ENCODE measurements around the gene UPK2.
A peak's percentile ranks its signal among the peaks of the same experiment; 100 is the strongest.

The UPK2 gene

DNA sequence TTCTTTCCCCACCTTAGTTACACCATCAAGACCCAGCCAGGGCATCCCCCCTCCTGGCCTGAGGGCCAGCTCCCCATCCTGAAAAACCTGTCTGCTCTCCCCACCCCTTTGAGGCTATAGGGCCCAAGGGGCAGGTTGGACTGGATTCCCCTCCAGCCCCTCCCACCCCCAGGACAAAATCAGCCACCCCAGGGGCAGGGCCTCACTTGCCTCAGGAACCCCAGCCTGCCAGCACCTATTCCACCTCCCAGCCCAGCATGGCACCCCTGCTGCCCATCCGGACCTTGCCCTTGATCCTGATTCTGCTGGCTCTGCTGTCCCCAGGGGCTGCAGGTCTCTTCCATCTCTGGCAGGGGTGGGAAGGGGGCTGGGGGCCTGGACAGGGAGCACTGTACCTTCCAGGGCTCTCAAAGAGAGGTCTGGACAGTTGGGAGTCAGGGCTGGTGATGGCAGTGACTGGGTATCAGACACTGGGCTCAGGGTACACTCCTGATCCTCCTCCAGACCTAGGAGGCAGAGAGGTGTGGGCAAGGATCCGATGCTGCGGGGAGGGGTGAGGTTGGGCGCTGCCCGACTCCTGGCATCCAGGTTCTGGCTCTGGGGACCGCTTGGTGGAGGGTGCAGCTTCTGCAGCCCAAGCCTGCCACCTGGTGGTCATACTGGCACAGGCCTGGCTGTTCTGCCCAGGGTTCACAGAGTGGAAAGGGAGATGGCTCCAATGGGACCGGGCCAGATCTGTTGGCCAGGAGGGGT lies at the start of gene UPK2:
Gene UPK2, plus strand, starts transcription at position 205 of the 753 bp plus-strand sequence. Its CDS starts 53 bp downstream, at position 258.
- ATAC-seq, result peak; percentile 99

DNA sequence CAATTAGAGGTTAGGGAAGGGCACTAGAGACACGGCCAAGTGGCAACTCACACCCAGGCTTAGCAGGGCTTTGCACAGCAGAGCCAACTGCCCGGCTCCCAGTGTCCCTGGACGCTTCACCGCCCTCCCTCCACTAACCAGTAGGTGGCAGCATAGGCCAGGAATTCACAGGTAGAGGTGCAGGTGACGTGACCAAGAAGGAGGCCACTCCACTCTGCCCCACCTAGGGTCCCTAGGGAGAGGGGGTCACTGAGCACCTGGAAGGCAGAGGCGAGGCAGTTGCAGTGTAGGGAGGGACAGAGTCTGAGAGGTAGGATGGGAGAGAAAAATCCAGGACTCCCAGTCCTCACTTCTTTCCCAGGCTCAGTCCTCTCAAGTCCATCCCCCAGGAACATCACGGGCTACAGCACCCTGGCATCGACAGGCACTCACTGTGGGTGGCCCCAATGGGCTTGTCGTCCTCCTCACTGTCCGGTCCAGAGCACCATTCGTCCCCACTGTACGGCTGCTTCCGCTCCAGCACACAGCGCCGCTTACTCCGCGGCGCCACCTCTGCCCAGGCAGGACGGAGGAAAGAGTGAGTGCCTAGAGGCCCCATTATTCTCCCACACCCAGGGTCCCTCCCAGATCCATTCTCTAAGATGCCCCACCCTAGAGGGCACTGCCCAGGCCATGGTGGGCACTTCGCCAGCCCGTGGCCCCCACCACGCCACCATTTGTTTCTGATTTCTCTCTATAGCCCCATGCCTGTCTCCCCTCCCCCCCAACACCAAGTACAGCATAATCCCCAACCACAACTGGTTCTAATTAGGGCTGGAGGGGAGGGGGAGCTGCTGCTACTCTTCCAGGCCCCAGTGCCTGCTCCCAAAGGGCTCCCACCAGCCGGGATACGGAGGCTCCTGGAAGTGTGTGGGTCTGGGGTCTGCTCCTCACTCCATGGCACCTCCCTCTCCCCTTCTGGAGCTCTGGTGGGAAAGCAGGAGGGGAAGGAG lies 48.8 kb upstream of the UPK2 start:
- DNase-seq (peak; percentile 89), ATAC-seq (peak; percentile 67)

More for the DNA sequence above, at the start of gene UPK2:
- peak; percentile 94 for DNase-seq

DNA sequence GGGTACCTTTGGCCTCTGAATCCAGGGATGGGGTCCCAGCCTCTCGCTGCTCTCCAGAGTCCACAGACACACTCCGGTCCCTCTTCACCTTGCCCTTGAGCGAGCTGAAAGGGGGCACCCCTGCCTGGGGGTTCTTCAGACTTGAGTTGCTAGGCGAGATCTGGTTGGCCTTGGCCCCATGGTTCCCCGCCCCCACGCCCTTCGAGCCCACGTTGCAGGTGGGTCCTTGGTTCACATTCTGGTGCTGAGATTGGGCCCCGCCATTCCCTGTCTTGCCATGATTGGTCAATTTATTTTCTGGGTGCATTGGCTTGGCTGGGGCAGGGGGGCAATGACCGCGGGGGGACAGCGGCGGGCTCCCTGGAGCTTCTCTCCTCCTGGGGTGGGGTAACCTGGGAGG lies 47.8 kb upstream of the UPK2 start:
- ATAC-seq (no peak), DNase-seq (no peak)

DNA sequence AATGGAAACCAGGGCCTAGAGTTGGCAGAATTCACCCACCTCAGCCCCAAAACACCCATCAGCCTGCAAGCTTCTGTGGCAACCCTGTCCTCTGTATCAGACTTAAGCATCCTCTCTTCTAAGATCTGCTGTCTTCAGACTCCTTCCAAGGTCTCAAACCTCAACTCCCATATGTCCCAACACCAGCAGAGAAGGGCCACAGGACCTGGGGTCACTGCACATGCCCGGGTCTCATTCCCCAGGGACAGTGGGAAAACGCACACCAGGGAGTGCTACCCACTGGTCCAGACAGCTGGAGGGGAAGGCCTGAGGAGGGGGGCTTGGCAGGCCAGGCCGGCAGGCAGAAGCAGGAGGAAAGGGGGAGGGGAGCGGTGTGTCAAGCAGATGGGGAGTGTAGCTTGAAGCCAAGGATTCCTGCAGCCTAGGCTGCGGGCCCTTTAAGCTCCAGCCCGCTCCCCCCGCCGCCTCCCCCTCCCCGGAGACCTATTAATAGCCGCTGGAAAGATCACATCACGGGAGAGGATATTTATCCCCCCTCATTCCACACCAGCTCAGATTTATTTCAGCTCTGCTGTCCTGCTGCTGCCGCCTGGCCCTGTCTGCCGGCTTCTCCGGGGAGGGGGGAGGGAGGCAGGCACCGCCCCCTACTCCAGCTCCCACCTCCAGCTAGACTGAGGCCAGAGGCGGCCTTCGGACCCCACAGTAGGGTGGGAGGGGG lies 47.0 kb upstream of the UPK2 start:
- no peak for DNase-seq
- ATAC-seq, result no peak

DNA sequence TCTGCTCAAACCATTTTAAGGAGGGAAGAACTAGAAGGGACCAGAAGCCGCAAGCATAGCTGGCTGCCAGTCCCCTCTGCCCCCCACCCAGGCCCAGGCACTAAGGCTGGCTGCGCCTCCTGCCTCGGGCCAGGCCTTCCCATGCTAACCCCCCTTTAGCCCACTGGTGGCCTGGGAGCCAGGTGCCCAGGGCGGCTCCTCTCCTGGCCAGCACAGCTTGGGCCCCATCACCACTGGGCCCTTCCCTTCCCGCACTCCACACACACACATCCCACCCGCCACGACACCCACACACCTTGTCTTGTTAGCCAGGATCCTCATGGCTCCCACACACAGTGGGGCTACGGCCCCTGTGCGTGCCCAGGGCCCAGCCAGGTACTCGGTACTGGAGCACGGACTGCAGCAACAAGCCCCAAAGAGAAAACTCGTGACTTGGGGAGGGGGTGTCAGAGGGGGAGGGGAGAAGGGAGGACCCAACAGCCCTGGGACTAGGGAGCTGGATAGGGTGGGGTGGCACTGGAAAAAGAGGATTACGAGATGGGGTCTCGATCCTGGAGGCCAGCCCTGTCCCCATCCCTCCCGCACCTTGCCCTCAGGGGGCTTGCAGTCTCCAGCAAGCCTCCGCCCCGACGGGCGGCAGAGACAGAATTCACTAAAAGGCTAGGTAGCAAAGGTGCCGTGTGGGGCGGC lies 46.3 kb upstream of the UPK2 start:
- DNase-seq (no peak), ATAC-seq (no peak)

DNA sequence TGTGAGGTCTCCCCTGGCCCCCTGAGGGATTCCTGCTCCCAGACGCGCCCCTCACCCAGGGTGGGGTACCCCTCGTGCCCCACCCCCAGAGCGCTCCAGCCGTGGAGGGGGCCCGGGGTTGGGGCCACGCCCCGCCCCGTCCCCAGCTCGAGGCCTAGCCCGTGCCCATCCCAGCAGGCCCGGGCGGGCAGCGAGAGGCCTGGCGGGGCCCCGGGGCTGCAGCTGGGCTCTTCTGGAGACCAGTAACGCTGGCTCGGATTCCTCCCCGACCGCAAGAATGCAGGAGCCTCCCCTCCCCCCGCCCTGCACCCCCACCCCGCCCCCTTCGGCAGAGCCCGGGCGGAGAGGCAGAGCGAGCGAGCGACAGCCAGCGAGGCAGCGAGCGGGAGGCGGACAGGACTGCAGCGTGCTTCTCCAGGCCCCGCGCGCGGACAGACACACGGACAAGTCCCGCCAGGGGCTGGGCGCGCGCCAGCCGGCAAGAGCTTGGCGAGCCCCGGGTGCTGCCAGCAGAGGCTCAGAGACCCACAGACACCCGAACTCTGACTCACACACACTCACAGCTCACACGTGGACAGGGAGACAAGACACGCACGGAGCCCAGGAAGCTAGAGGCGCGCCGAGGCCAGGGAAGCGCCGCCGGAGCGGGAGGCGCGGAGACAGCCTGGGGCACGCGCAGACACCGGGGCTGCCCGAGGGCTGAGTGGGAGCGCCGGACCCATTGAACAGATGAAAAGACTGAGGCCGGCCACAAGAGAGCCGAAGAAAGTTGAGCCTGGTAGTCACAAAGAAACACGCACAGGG lies 45.6 kb upstream of the UPK2 start:
- no peak for DNase-seq
- no peak for ATAC-seq

DNA sequence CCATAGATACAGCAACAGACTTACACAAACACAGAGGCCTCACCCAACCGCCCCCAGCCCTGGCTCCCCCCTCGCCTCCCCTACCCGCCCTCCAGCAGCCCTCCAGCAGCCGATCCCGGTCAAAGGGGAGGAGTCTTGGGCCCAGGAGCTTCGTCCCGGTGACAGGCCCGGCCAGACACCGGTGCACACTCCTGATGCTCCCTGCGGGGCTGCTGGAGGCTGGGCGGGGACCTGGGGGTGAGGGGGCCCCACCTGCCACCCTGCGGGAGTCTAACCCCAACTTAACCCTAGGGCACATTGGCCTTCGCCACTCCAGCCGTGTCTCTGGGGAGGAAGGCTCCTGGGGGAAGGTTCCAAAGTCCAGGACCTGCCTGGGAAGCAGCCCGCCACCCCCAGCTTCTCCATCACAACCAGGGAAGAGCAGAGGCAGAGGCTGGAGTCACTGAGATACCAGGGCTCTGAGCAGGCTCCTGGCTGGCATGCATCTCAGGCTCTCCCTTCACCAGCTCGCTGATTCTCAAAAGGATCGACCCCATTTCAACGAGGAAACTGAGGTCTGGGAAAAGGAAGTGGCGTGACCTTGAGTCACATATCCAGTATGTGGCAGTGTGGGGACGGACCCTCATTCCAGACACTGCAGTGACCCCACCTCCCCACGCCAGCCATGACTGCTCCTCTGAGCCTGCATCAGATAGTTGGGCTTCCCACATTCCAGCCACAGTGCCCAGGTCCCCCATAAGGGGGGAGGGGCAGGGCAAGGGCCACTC lies 44.8 kb upstream of the UPK2 start:
- ATAC-seq, result no peak
- no peak for DNase-seq

DNA sequence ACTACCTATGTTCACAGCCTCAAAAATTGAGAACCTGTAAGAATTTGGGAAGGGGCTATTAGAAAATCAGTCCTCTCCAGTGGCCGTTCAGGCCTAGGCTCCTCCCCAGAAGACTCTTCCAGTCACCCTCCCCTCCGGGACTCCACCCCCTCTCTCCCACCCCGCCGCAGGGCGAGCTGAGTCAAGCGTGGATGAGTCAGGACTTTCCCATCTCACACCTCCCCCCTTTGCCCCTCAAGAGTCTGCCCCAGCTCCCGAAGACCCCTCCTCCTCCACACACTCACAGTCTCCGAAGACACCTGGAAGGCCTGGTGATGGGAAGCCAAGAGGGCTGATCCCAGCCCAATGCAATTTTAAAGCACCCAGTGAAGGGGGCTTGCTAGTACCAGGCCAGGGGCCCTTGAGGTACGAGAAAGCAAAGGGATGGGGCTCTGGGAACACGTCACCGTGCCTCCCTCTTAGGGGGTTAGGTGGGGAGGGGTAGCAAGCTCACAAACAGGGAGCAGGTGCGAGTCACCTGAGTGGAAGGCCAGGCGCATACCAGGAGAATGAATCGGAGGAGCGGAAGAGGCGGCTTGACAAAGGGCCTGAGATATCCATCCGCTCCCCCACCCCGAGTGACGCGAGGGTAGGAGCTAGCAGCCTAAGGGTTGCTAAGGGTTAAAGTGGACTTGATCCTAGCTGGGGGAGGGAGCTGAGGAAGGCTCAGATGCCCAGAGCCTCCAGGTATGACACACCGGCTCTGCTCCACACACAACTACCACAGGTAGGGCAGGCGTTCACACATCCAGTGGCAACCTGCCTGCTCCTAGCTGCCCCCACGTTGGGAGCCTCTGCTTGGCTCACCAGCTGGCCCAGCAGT lies 44.0 kb upstream of the UPK2 start:
- DNase-seq, result peak; percentile 89
- peak; percentile 50 for ATAC-seq

DNA sequence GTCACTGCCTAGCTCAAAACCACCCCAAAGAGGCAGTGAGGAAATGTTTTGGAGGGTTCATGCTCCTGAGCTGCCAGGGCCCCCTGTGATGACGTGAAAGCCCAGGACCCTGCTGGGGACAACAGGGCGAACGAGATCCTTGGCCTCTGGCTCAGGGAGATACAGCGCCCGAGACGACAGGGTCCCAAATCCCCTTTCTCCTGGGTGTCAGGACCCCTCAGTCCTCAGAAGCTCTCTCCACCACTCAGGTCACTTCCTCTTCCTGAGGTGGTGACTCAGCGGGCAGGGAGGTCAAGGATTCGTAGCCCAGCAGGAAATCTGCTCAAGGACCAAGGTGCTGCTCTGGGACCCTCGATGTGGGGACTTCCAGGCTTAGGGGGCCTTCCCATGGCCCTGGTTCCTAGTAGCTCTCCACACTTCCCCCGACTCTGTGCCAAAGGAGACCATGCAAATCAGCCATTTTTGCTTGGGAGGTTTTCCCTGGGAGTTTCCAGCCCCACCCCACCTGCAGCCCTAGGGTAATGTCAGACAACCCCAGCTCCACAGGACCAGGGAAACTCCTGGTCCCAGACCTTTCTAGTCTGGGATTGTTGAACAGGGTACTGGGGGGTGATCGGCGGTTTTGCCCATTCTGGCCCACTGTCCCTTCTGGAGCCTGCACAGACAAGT lies 43.2 kb upstream of the UPK2 start:
- no peak for DNase-seq
- ATAC-seq, result peak; percentile 11

DNA sequence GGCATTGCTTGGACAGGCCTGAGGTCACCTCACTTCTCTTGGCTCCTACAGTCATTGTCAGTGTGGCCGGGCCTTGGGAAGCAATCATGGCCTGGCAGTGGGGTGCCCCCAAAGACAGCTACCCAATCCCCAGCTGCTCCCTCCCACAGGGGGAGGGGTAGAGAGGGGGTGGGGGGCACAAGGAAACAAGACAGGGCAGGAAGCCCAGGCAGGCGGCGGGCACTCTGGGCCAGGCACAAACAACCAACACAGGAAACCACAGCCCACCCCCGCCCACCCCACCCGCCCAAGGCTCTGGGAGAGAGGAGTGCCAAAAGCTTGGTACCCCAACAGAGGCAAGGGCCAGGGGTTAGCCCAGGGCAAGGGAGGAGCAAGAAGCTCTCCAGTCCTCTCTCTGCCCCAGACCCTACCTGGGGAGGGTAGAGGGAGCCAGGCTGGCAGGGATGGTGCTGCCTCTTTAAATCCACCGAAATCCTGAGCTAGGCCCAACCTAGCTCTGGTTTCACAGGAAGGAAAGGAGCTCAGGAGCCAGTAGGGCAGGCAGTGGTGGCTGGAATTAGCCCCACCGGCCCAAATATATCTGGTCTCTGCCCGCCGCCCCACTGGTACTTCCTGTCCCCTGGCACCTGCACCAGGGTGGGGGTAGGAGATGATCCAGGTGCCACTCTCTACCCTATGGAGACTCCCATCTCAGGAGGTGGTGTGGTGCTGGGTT lies 42.5 kb upstream of the UPK2 start:
- DNase-seq (peak; percentile 71), ATAC-seq (peak; percentile 0)

DNA sequence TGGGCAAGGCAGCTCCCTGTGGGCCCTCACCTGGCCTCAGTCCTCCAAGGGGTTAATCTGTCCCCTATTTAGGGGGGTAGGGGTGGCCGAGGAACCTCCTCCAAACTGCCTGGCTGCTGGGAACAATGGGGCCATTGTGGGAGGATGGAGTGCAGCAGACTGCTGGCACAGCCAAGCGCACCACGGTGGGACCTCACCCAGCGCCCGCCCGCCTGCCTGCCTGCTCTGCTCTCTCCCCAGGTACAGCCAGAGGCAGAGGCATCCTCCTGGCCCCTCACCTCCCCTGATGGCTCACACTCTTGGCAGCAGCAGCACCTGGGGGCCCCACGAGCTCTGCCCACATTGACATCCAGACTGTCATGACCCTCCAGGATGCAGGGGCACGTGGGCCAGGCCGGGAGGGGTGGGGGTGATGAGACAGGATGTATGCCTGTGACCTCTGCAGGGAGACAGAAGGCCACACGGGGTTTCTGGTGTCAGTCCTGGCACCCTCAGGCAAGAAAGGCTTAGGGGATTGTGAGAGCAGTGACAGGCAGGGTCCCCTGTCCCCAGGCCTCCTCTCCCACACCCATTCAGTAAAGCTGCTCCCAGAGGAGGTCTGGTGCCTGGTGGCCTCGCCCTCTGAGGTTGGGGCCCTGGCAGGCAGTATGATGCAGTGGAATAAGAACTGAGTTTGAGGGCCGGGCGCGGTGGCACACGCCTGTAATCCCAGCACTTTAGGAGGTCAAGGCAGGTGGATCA lies 41.8 kb upstream of the UPK2 start:
- peak; percentile 81 for DNase-seq
- ATAC-seq, result peak; percentile 27

DNA sequence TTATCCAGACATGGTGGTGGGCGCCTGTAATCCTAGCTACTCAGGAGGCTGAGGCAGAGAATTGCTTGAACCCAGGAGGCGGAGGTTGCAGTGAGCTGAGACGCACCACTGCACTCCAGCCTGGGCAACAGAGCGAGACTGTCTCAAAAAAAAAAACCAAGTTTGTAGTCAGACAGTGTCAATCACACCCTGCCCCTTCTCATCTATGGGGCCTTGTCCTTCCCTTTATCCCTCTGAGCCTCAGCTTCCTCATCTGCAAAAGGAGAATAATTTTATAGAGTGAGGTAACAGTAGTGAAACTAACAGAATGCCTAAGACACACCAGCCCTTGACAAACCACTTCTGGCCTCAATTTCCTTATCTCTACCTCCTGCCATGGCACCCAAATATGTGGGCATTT lies 41.1 kb upstream of the UPK2 start:
- no peak for ATAC-seq
- no peak for DNase-seq

DNA sequence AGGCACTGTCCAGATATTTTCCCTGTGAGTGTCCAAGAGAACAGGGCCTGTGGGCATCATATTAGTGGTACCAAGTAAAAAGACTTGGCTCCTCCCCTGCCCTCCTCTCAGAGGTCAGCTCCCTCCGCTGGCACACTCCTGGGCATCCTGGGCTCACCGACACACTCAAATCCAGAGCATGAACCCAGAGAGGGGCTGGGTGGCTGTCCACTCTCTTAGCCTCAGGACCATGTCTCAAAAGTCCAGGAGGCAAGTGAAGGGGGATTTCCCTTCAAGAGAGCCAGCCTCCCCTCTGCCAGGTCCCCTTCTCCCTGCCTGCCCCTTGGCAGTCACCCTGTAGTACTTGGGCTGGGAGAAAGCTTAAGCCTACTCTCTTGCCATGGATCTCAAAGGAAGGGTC lies 40.7 kb upstream of the UPK2 start:
- DNase-seq (no peak), ATAC-seq (no peak)

DNA sequence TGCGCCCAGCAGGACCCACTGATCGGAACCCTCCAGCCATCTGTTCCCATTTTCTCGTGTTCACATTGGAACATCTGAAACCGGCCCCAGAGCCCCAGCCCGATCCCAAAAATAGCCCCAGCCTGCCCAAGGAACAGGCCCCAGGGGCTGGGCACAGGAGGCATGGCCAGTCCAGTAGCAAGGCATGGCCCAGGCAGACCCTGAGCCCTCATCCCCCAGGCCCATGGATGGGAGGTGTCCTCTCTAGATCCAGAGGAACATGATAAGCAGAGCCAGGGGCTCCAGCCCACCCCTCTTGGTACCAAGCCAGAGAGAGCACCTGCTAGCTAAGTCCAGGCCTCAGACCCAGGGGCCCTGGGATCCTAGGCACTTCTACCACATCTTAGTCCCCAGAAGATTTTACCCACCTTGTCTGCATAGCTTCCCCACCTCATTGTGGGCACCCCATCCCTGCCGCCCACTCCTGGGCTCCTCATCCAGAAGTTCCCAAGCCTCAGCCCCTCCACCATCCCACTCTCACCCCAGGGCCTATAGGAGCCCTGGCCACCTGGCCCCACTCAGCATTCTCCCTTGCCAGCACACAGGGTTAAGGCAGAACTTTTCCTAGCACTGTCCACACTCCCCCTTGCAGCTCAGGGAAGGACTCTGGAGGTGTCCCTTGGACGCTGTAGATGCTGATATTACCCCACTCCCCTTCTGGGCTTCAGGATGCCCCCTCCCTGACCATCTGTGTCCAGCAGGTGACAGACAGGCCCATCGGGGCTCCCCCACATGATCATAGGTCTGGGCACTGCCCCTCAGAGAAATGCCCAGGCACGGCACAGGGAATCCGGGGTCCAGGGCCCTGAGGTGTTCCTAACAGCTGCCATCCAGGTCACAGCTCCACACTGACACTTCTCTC lies 39.9 kb upstream of the UPK2 start:
- DNase-seq, result no peak
- ATAC-seq, result no peak

DNA sequence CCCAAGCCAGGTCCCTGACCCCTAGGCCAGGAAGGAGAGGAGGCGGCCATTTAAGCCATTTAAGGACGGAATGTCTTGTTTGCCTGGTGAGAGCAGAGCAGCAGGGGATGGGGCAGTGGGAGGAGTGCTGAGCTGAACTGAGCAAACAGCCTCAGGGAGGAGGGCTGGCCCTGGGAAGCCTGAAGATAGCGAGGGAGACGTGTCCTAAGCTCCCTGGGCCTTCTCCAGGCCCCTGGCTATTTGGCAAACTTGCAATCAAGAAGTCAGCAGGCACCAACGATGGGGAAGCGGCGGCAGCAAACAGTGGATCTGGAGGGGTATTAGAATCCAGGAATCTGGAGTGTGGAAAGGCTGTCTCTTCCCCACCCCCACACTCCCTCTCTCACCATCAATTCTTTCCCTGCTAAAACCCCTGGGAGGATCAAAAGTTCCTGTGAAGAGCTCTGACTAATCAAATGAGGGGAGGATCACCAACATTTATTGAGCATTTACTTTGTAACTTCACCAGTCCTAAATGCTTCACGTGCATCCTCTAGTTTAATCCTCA lies 39.2 kb upstream of the UPK2 start:
- DNase-seq, result no peak
- no peak for ATAC-seq

Measured in stimulated activated naive CD8-positive, alpha-beta T cell treated with anti-CD3 and anti-CD28 coated beads, Interleukin-15, Interleukin-2, amounts not matched to agents 100 U/mL and 50 U/mL, for 24 hours (primary cell).